CD14-positive monocyte (primary cell): Measurements from ENCODE around the gene KRT17. TPM values are rescaled to one million over a fixed set of nuclear protein-coding genes. Genes with fewer than 3 reads are reported as not detected.
A peak's percentile ranks its signal among the peaks of the same experiment; 100 is the strongest.

Source experiments
- DNase-seq, 3 donors: peaks; one replicate each; pipeline ENCODE4 v3.0.0-alpha.2; 2011 to 2022
- H2AFZ ChIP-seq: 2 replicates; pipeline ENCODE4 v1.6.0; 2012; ENCODE audit warnings: mild to moderate bottlenecking, low read depth, low read length, inconsistent platforms; ENCODE audit not compliant: insufficient read depth, poor library complexity, severe bottlenecking
- H3K27ac ChIP-seq, 2 donors: 1 replicate in 1 of 2; 2 replicates in 1 of 2; pipeline ENCODE4 v1.5.1; 2012 to 2013; ENCODE audit warnings: low read length in 2 of 2, control low read depth in 1 of 2, inconsistent platforms in 1 of 2, low read depth in 1 of 2, mild to moderate bottlenecking in 1 of 2
- H3K27me3 ChIP-seq, 2 donors: one replicate each; pipeline versions ENCODE4 v1.6.0 to v1.6.1; 2011 to 2013; ENCODE audit warnings: low read length in 2 of 2; ENCODE audit not compliant: control insufficient read depth in 2 of 2, insufficient read depth in 2 of 2
- H3K36me3 ChIP-seq, 2 donors: replicated peaks in 1 of 2; 1 replicate in 1 of 2; 2 replicates in 1 of 2; pipeline versions ENCODE4 v1.5.1 to v1.6.1; 2012 to 2013; ENCODE audit warnings: low read length in 2 of 2, control low read depth in 1 of 2, inconsistent platforms in 1 of 2, mild to moderate bottlenecking in 1 of 2; ENCODE audit not compliant: insufficient read depth in 2 of 2, control insufficient read depth in 1 of 2
- H3K4me1 ChIP-seq, 2 donors: 1 replicate in 1 of 2; 2 replicates in 1 of 2; pipeline versions ENCODE4 v1.5.1 to v1.6.1; 2012 to 2013; ENCODE audit warnings: low read length in 2 of 2, control low read depth in 1 of 2, inconsistent platforms in 1 of 2, mild to moderate bottlenecking in 1 of 2, moderate library complexity in 1 of 2; ENCODE audit not compliant: insufficient read depth in 2 of 2, control insufficient read depth in 1 of 2
- H3K4me2 ChIP-seq: replicated peaks from 2 replicates; pipeline ENCODE3; 2012; ENCODE audit warnings: low read length, moderate library complexity, mild to moderate bottlenecking; ENCODE audit not compliant: poor library complexity, severe bottlenecking; ENCODE audit errors: extremely low read depth
- H3K4me3 ChIP-seq, 3 experiments: fragments of 200-600 bp in 1 of 3; sonication (generic) in 1 of 3; replicated peaks in 1 of 3; 1 replicate in 2 of 3; 2 replicates in 1 of 3; pipeline ENCODE4 v1.5.1; 2011 to 2013; ENCODE audit warnings: low read length in 3 of 3, mild to moderate bottlenecking in 3 of 3, control low read depth in 2 of 3, low read depth in 2 of 3, inconsistent platforms in 1 of 3, moderate library complexity in 1 of 3
- H3K79me2 ChIP-seq: 2 replicates; pipeline ENCODE4 v1.6.0; 2012; ENCODE audit warnings: mild to moderate bottlenecking, control low read depth, inconsistent platforms, low read length, moderate library complexity; ENCODE audit not compliant: insufficient read depth
- H3K9ac ChIP-seq: 2 replicates; pipeline ENCODE4 v1.6.0; 2017; ENCODE audit warnings: low read length, mild to moderate bottlenecking; ENCODE audit not compliant: insufficient read depth, poor library complexity, severe bottlenecking
- H3K9me3 ChIP-seq, 2 donors: replicated peaks in 1 of 2; 1 replicate in 1 of 2; 2 replicates in 1 of 2; pipeline versions ENCODE4 v1.5.1 to v1.6.1; 2012 to 2013; ENCODE audit warnings: low read length in 2 of 2, control low read depth in 1 of 2; ENCODE audit not compliant: control insufficient read depth in 1 of 2, insufficient read depth in 1 of 2
- H4K20me1 ChIP-seq: 2 replicates; pipeline ENCODE4 v1.6.0; 2012; ENCODE audit warnings: mild to moderate bottlenecking, low read length, control low read depth, moderate library complexity; ENCODE audit not compliant: insufficient read depth
- H3K27ac Mint-ChIP-seq, 7 donors: one replicate each; pipeline ENCODE4 v1.8.0; 2020; ENCODE audit warnings: mild to moderate bottlenecking in 7 of 7, mixed read lengths in 7 of 7, moderate library complexity in 6 of 7, inconsistent platforms in 2 of 7
- H3K27me3 Mint-ChIP-seq, 3 donors: one replicate each; pipeline ENCODE4 v1.8.0; 2021 to 2022; ENCODE audit warnings: low read depth in 3 of 3, mild to moderate bottlenecking in 3 of 3, mixed read lengths in 3 of 3, moderate library complexity in 3 of 3, inconsistent platforms in 1 of 3
- H3K36me3 Mint-ChIP-seq, 2 donors: one replicate each; pipeline ENCODE4 v1.8.0; 2020; ENCODE audit warnings: mixed read lengths in 2 of 2, inconsistent platforms in 1 of 2, mild to moderate bottlenecking in 1 of 2
- H3K4me1 Mint-ChIP-seq: one replicate; pipeline ENCODE4 v1.8.0; 2020; ENCODE audit warnings: mild to moderate bottlenecking, mixed read lengths
- H3K4me3 Mint-ChIP-seq, 2 donors: one replicate each; pipeline ENCODE4 v1.8.0; 2020; ENCODE audit warnings: mild to moderate bottlenecking in 2 of 2, mixed read lengths in 2 of 2, moderate library complexity in 1 of 2
- H3K9me3 Mint-ChIP-seq, 7 donors: one replicate each; pipeline ENCODE4 v1.8.0; 2020 to 2022; ENCODE audit warnings: mixed read lengths in 7 of 7, mild to moderate bottlenecking in 6 of 7, moderate library complexity in 6 of 7, inconsistent platforms in 2 of 7
- WGBS: methylation state at CpG from one replicate; pipeline ENCODE4 v1.1.5; 2013; ENCODE audit warnings: missing lambda C conversion rate; ENCODE audit not compliant: insufficient coverage; 5-methylcytosine and 5-hydroxymethylcytosine counted together
- intact Hi-C, 2 donors: fragments of 100-400 bp; cut with micrococcal nuclease; formaldehyde crosslinking; loops; one replicate each; pipeline versions ENCODE4 v1.15.0 to v1.15.1; 2023
- polyA plus RNA-seq, 3 donors: library from polyadenylated mRNA; depleted of rRNA in 1 of 3; unstranded in 2 of 3; stranded (reverse) in 1 of 3; fragments of 300-500 nt in 2 of 3; fragments of >200 nt in 1 of 3; fragmentation: Illumina TruSeq in 2 of 3; gene quantifications; 1 replicate in 2 of 3; 2 replicates in 1 of 3; pipeline ENCODE4 v1.2.3, GENCODE V29; 2012 to 2021
- TF ChIP-seq, protein P1 (sequence below): fragments of 200-600 bp; IDR thresholded peaks from one replicate; pipeline ENCODE4 v1.8.0; 2022; ENCODE audit warnings: antibody characterized with exemption, mild to moderate bottlenecking

Gene KRT17
- polyA plus RNA-seq, 3 donors: 0.49 TPM; not detected in 2

DNA sequence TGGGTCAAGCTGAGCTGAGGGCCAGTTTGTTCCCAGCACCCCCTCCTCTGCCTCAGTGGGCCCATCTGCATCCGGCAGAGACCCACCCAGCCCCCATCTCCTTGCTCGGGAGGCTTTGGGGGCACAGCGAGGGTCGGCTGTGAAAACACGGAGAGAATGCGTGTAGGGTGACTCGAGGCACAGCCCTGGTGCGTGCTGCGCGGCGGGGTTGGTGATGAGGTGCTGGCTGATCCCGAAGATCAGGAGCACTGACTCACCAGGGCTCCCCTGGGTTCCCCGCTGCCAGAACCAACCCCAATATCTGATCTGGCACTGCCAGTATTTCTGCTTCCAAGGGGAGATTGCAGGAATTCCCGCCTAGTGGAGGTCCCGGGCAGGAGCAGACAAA lies 7.5 kb upstream of the KRT17 start:
- Mint-ChIP-seq H3K4me3 (no peak overlapping the region), H3K27ac (no peak overlapping the region)
- 96% methylated on average over 10 of the region's 15 CpGs for WGBS

DNA sequence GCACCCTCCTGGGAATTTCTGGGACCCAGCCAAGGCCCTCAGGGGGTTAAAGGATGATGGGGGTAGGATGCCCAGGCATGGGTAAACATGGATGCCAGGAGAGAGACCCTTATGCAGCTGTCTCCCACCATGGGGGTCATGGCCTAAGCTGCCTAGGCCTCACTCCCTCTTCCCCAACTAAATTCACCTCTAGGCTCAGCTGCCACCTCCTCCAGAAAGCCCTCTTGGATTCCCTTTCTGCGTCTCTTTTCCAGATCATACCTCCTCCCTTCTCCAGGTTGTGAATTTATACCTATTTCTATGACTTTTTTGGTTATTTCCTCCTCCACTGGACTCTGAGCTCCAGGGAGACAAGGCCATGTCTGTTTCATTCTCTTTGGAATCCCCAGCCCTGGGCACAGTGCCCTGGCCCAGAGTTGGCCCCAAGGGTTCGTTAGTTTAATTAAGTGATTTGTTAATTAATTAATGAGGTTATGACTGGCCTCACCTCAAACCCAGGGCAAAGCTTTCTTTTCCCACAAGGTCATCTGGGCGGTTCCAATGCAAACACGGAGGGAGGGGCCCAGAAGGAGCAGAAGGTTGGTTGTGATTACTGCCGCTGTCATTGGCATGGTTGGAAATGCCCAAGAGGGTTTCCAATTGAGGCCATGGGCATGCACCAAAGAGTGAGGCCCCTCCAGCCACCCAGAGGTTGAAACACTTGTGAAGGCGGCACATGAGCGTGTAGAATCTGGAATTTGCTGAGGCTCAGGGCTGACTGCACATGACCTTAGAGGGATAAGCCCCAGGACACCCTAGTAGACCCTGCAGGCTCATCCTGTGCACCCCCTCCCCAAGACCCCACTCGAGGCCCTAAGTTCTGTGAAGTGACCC lies 6.9 kb upstream of the KRT17 start:
- TF ChIP-seq, protein P1, sequence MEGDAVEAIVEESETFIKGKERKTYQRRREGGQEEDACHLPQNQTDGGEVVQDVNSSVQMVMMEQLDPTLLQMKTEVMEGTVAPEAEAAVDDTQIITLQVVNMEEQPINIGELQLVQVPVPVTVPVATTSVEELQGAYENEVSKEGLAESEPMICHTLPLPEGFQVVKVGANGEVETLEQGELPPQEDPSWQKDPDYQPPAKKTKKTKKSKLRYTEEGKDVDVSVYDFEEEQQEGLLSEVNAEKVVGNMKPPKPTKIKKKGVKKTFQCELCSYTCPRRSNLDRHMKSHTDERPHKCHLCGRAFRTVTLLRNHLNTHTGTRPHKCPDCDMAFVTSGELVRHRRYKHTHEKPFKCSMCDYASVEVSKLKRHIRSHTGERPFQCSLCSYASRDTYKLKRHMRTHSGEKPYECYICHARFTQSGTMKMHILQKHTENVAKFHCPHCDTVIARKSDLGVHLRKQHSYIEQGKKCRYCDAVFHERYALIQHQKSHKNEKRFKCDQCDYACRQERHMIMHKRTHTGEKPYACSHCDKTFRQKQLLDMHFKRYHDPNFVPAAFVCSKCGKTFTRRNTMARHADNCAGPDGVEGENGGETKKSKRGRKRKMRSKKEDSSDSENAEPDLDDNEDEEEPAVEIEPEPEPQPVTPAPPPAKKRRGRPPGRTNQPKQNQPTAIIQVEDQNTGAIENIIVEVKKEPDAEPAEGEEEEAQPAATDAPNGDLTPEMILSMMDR: no peak
- H3K27ac ChIP-seq: no peak overlapping the region
- H3K9ac ChIP-seq: no peak overlapping the region
- no peaks in the 10 kb centered on the region for H3K9me3 ChIP-seq
- H3K27me3 ChIP-seq: no peaks in the 10 kb centered on the region
- Mint-ChIP-seq H3K36me3 (no peaks in the 10 kb centered on the region), H3K27ac (peak overlapping the region in 1 of 7 donors; percentile 52), H3K9me3 (no peaks in the 10 kb centered on the region), H3K4me1 (no peaks in the 10 kb centered on the region), H3K27me3 (peaks cover 0 to 2% (median 0%) of the 10 kb centered on the region in 3 donors), H3K4me3 (no peak overlapping the region)
- H2AFZ ChIP-seq: no peak overlapping the region
- no peak overlapping the region for H3K4me3 ChIP-seq
- intact Hi-C loops: no loop called here
- H4K20me1 ChIP-seq: no peaks in the 10 kb centered on the region
- no peak for DNase-seq
- WGBS: 100% methylated on average over 5 of the region's 8 CpGs
- H3K79me2 ChIP-seq: no peaks in the 10 kb centered on the region
- H3K36me3 ChIP-seq: no peaks in the 10 kb centered on the region
- H3K4me1 ChIP-seq: no peaks in the 10 kb centered on the region
- no peak overlapping the region for H3K4me2 ChIP-seq

More for the DNA sequence above, 7.5 kb upstream of the KRT17 start:
- Mint-ChIP-seq H3K36me3 (no peaks in the 10 kb centered on the region), H3K27me3 (peaks cover 0 to under 1% (median 0%) of the 10 kb centered on the region in 3 donors), H3K9me3 (no peaks in the 10 kb centered on the region), H3K4me1 (no peaks in the 10 kb centered on the region)
- no peaks in the 10 kb centered on the region for H4K20me1 ChIP-seq
- no peak overlapping the region for H3K4me2 ChIP-seq
- no peak overlapping the region for H3K9ac ChIP-seq
- intact Hi-C loops: no loop called here
- no peaks in the 10 kb centered on the region for H3K36me3 ChIP-seq
- no peaks in the 10 kb centered on the region for H3K9me3 ChIP-seq
- H3K27ac ChIP-seq: no peak overlapping the region
- H3K79me2 ChIP-seq: no peaks in the 10 kb centered on the region
- DNase-seq: no peak
- no peak overlapping the region for H3K4me3 ChIP-seq
- TF ChIP-seq, protein P1: no peak
- H3K4me1 ChIP-seq: no peaks in the 10 kb centered on the region
- no peaks in the 10 kb centered on the region for H3K27me3 ChIP-seq
- H2AFZ ChIP-seq: no peak overlapping the region
